GM23338 (cell line): ENCODE results near the gene DRC7.

Experiments used
- CREB1 ChIP-seq: fragments of 250-450 bp; sonication (Bioruptor Pico); IDR thresholded peaks from 2 replicates; pipeline ENCODE4 v1.5.0; 2020; ENCODE audit warnings: low read depth, mild to moderate bottlenecking, moderate library complexity
- EZH2 ChIP-seq: fragments of 200-600 bp; sonication (generic); IDR thresholded peaks from one replicate; pipeline ENCODE4 v1.8.0; 2017; ENCODE audit warnings: antibody characterized with exemption, mild to moderate bottlenecking, low read depth; ENCODE audit not compliant: unreplicated experiment
- EZH2phosphoT487 ChIP-seq: fragments of 200-600 bp; sonication (generic); IDR thresholded peaks from one replicate; pipeline ENCODE4 v1.8.1; 2018; ENCODE audit warnings: antibody characterized with exemption; ENCODE audit not compliant: unreplicated experiment
- JUNB ChIP-seq: IDR thresholded peaks from one replicate; pipeline ENCODE4 v1.6.1; 2016; ENCODE audit warnings: antibody characterized with exemption; ENCODE audit not compliant: unreplicated experiment
- NANOG ChIP-seq: IDR thresholded peaks from 2 replicates; pipeline ENCODE4 v1.6.1; 2016; ENCODE audit warnings: antibody characterized with exemption, borderline replicate concordance
- POLR2AphosphoS5 ChIP-seq: IDR thresholded peaks from 2 replicates; pipeline ENCODE4 v1.6.1; 2016; ENCODE audit warnings: antibody characterized with exemption, low read depth
- REST ChIP-seq: IDR thresholded peaks from one replicate; pipeline ENCODE4 v1.6.1; 2018; ENCODE audit warnings: antibody characterized with exemption; ENCODE audit not compliant: unreplicated experiment
- STAT1 ChIP-seq: IDR thresholded peaks from one replicate; pipeline ENCODE4 v1.6.1; 2016; ENCODE audit warnings: antibody characterized with exemption; ENCODE audit not compliant: unreplicated experiment
- ZNF114 ChIP-seq: fragments of 250-450 bp; sonication (Bioruptor Pico); IDR thresholded peaks from 2 replicates; pipeline ENCODE4 v1.5.0; 2020; ENCODE audit warnings: mild to moderate bottlenecking, moderate library complexity
- TF ChIP-seq, protein P1 (sequence below), 2 experiments: fragments of 200-600 bp in 1 of 2; sonication (generic) in 1 of 2; conservative IDR thresholded peaks; 2 replicates each; pipeline versions ENCODE4 v1.5.1 to v1.6.1; 2016 to 2017; ENCODE audit warnings: antibody characterized with exemption in 2 of 2, low read depth in 2 of 2, mild to moderate bottlenecking in 2 of 2, moderate library complexity in 1 of 2
- TF ChIP-seq, protein P2 (sequence below): IDR thresholded peaks from 2 replicates; pipeline ENCODE4 v1.6.1; 2016; ENCODE audit warnings: antibody characterized with exemption

GRCh38 chr16:57761957-57762356 lies 67.4 kb downstream of the DRC7 start:
- TF ChIP-seq, protein P1, sequence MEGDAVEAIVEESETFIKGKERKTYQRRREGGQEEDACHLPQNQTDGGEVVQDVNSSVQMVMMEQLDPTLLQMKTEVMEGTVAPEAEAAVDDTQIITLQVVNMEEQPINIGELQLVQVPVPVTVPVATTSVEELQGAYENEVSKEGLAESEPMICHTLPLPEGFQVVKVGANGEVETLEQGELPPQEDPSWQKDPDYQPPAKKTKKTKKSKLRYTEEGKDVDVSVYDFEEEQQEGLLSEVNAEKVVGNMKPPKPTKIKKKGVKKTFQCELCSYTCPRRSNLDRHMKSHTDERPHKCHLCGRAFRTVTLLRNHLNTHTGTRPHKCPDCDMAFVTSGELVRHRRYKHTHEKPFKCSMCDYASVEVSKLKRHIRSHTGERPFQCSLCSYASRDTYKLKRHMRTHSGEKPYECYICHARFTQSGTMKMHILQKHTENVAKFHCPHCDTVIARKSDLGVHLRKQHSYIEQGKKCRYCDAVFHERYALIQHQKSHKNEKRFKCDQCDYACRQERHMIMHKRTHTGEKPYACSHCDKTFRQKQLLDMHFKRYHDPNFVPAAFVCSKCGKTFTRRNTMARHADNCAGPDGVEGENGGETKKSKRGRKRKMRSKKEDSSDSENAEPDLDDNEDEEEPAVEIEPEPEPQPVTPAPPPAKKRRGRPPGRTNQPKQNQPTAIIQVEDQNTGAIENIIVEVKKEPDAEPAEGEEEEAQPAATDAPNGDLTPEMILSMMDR (conservative IDR thresholded peaks at IDR 0.05; ENCODE audit: low read depth in 2 of 2): no peak
- TF ChIP-seq POLR2AphosphoS5 (no peak), REST (no peak), EZH2 (no peak), EZH2phosphoT487 (no peak), JUNB (no peak), NANOG (no peak), STAT1 (no peak), ZNF114 (CRISPR knock-in tag) (no peak), CREB1 (CRISPR knock-in tag) (no peak)
- TF ChIP-seq, protein P2, sequence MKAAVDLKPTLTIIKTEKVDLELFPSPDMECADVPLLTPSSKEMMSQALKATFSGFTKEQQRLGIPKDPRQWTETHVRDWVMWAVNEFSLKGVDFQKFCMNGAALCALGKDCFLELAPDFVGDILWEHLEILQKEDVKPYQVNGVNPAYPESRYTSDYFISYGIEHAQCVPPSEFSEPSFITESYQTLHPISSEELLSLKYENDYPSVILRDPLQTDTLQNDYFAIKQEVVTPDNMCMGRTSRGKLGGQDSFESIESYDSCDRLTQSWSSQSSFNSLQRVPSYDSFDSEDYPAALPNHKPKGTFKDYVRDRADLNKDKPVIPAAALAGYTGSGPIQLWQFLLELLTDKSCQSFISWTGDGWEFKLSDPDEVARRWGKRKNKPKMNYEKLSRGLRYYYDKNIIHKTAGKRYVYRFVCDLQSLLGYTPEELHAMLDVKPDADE: no peak
